A673 (cell line): ENCODE measurements around the gene BARX1. TPM values are rescaled to one million over a fixed set of nuclear protein-coding genes. Genes with fewer than 3 reads are reported as not detected.

Source experiments
- BruUV-seq: library from RNA; stranded (reverse); fragments of 400-500 nt; replicated peaks from 2 replicates; lab custom pipeline; 2021; lab: Mats Ljungman, UMichigan
- CTCF ChIA-PET: fragments of 300-600 bp; sonication (Branson Sonifier 250); formaldehyde crosslinking; loops from one replicate; lab custom pipeline; 2022; ENCODE audit warnings: antibody characterized with exemption; lab: Charles Lee
- POLR2A ChIA-PET: fragments of 300-600 bp; sonication (Branson Sonifier 250); formaldehyde crosslinking; loops from one replicate; lab custom pipeline; 2022; ENCODE audit warnings: antibody characterized with exemption; ENCODE audit not compliant: low non-redundant PET; lab: Charles Lee
- DNase-seq: peaks from one replicate; pipeline ENCODE4 v3.0.0-alpha.2; 2015; ENCODE audit warnings: low spot score
- H3K27ac ChIP-seq: fragments of 200-600 bp; sonication (generic); 2 replicates; pipeline ENCODE4 v1.5.1; 2016; ENCODE audit warnings: mixed run types, low read depth, mild to moderate bottlenecking, mixed read lengths, antibody characterized with exemption, low read length; ENCODE audit not compliant: poor library complexity, severe bottlenecking
- H3K27me3 ChIP-seq: fragments of 200-600 bp; sonication (generic); replicated peaks from 2 replicates; pipeline ENCODE4 v1.6.1; 2017; ENCODE audit warnings: mixed run types, low read depth, mild to moderate bottlenecking, mixed read lengths, antibody characterized with exemption, low read length; ENCODE audit not compliant: insufficient read depth, poor library complexity
- H3K36me3 ChIP-seq: fragments of 200-600 bp; sonication (generic); 2 replicates; pipeline ENCODE4 v1.6.1; 2016; ENCODE audit warnings: mixed run types, mild to moderate bottlenecking, mixed read lengths, antibody characterized with exemption, low read length; ENCODE audit not compliant: insufficient read depth, poor library complexity, severe bottlenecking
- H3K4me1 ChIP-seq: fragments of 200-600 bp; sonication (generic); 2 replicates; pipeline ENCODE4 v1.6.1; 2017; ENCODE audit warnings: mixed run types, mild to moderate bottlenecking, mixed read lengths, antibody characterized with exemption, low read length; ENCODE audit not compliant: insufficient read depth, poor library complexity, severe bottlenecking
- H3K4me3 ChIP-seq: fragments of 200-600 bp; sonication (generic); 2 replicates; pipeline ENCODE4 v1.5.1; 2016; ENCODE audit warnings: low read depth, mixed run types, mild to moderate bottlenecking, mixed read lengths, low read length; ENCODE audit not compliant: poor library complexity, severe bottlenecking
- H3K9me3 ChIP-seq: fragments of 200-600 bp; sonication (generic); 2 replicates; pipeline ENCODE4 v1.6.1; 2016; ENCODE audit warnings: mixed run types, low read depth, mild to moderate bottlenecking, mixed read lengths, antibody characterized with exemption, low read length; ENCODE audit not compliant: poor library complexity, severe bottlenecking
- EZH2 ChIP-seq: fragments of 200-600 bp; sonication (generic); IDR thresholded peaks from 2 replicates; pipeline ENCODE4 v1.6.1; 2017; ENCODE audit warnings: borderline replicate concordance, low read depth, mild to moderate bottlenecking, mixed read lengths, antibody characterized with exemption, low read length; ENCODE audit not compliant: poor library complexity, severe bottlenecking
- intact Hi-C: fragments of 100-400 bp; cut with micrococcal nuclease; formaldehyde crosslinking; loops from one replicate; pipeline ENCODE4 v1.10.0; 2022; ENCODE audit not compliant: unreplicated experiment
- total RNA-seq: library from RNA; stranded (reverse); gene quantifications from 2 replicates; pipeline ENCODE4 v1.2.3, GENCODE V29; 2021
- TF ChIP-seq, protein P1 (sequence below): fragments of 300-800, 200-600 bp; sonication (generic); conservative IDR thresholded peaks from 2 replicates; pipeline ENCODE4 v1.5.1; 2017; ENCODE audit warnings: low read depth, mild to moderate bottlenecking, antibody characterized with exemption, low read length, moderate library complexity, mixed read lengths

BARX1 gene
- total RNA-seq, 1 experiment from 2014 or later: 9.8 TPM

DNA sequence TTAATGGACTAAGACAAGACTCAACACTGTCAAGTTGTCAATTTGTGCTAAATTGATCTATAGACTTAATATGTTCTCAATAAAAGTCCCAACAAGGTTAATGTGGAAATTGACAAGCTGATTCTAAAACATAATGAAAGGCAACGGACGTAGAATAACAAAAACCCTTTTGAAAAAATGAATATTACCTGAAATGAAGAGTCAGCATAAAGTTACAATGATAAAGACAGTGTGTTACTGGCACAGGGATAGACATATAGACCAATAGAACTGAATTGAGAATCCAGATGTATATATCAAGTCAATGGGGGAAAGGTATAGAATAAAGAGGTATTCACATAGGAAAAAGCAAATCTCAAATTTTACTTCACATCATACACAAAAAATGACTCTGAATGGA is 37.7 kb upstream of the BARX1 start:
- Histone ChIP-seq H3K27me3 (peaks cover 5% of the 10 kb centered on the region), H3K27ac (no peak overlapping the region), H3K9me3 (no peaks in the 10 kb centered on the region), H3K4me1 (no peaks in the 10 kb centered on the region), H3K36me3 (no peaks in the 10 kb centered on the region), H3K4me3 (no peak overlapping the region)
- POLR2A ChIA-PET: no interaction called here
- CTCF ChIA-PET: no interaction called here
- no peak for TF ChIP-seq EZH2
- TF ChIP-seq, protein P1, sequence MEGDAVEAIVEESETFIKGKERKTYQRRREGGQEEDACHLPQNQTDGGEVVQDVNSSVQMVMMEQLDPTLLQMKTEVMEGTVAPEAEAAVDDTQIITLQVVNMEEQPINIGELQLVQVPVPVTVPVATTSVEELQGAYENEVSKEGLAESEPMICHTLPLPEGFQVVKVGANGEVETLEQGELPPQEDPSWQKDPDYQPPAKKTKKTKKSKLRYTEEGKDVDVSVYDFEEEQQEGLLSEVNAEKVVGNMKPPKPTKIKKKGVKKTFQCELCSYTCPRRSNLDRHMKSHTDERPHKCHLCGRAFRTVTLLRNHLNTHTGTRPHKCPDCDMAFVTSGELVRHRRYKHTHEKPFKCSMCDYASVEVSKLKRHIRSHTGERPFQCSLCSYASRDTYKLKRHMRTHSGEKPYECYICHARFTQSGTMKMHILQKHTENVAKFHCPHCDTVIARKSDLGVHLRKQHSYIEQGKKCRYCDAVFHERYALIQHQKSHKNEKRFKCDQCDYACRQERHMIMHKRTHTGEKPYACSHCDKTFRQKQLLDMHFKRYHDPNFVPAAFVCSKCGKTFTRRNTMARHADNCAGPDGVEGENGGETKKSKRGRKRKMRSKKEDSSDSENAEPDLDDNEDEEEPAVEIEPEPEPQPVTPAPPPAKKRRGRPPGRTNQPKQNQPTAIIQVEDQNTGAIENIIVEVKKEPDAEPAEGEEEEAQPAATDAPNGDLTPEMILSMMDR: no peak
- no TSS peak for BruUV-seq
- no peak for DNase-seq
- intact Hi-C loops: no loop called here

DNA sequence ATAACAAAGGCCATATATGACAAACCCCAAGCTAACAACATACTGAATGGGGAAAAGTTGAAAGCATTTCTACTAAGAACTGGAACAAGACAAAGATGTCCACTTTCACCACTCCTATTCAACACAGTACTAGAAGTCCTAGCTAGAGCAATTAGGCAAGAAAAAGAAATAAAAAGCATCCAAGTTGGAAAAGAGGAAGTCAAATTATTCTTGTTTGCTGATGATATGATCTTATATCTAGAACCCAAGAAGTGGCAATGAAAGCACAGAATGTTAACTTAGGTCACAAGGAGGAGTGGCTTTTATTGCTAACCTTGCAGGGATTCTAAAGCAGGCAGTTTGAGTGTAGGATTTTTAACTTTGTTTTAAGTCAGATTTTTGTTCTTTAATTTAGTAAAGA is 35.3 kb upstream of the BARX1 start:
- peaks cover 5% of the 10 kb centered on the region for H3K27me3 ChIP-seq
- H3K4me1 ChIP-seq: no peaks in the 10 kb centered on the region
- DNase-seq: no peak
- no peak overlapping the region for H3K27ac ChIP-seq
- POLR2A ChIA-PET: no interaction called here
- intact Hi-C loops: no loop called here
- TF ChIP-seq EZH2: no peak
- TF ChIP-seq, protein P1: no peak
- no peaks in the 10 kb centered on the region for H3K36me3 ChIP-seq
- H3K9me3 ChIP-seq: no peaks in the 10 kb centered on the region
- no peak overlapping the region for H3K4me3 ChIP-seq
- CTCF ChIA-PET: no interaction called here
- BruUV-seq: no TSS peak

DNA sequence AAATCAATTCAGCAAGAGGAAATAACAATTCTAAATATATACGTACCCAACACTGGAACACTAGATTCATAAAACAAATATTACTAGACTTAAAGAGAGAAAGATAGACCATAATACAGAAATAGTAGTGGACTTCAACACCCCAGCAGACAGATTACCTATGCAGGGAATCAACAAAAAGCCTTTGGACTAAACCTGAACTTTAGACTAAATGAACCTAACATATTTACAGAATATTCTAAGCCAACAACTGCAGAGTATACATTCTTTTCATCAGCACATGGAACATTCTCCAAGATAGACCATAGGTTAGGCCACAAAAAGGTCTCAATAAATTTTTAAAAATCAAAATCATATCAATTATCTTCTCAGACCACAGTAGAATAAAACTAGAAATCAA is 32.9 kb upstream of the BARX1 start:
- no TSS peak for BruUV-seq

More for the DNA sequence above, 32.9 kb upstream of the BARX1 start:
- CTCF ChIA-PET: no interaction called here
- Histone ChIP-seq H3K27ac (no peak overlapping the region), H3K4me1 (no peaks in the 10 kb centered on the region), H3K4me3 (no peak overlapping the region), H3K36me3 (no peaks in the 10 kb centered on the region), H3K27me3 (peaks cover 5% of the 10 kb centered on the region), H3K9me3 (no peaks in the 10 kb centered on the region)
- intact Hi-C loops: no loop called here
- no peak for TF ChIP-seq EZH2
- TF ChIP-seq, protein P1: no peak
- no peak for DNase-seq
- POLR2A ChIA-PET: no interaction called here
